ENCODE results near the gene TFRC. TPM values are rescaled to one million over a fixed set of nuclear protein-coding genes. Genes with fewer than 3 reads are reported as not detected.
"Not testable (repeated sequence)": the region's sequence is repeated elsewhere in the genome, so short reads cannot be mapped to it uniquely, and the experiment has no call there.

The TFRC gene
- total and polyA plus RNA-seq, 11 donors: 15.7 to 232 (median 103) TPM

GRCh38 chr3:196079682-196080081 lies 2.2 kb downstream of the TFRC start:
- TF ChIP-seq, protein P1, sequence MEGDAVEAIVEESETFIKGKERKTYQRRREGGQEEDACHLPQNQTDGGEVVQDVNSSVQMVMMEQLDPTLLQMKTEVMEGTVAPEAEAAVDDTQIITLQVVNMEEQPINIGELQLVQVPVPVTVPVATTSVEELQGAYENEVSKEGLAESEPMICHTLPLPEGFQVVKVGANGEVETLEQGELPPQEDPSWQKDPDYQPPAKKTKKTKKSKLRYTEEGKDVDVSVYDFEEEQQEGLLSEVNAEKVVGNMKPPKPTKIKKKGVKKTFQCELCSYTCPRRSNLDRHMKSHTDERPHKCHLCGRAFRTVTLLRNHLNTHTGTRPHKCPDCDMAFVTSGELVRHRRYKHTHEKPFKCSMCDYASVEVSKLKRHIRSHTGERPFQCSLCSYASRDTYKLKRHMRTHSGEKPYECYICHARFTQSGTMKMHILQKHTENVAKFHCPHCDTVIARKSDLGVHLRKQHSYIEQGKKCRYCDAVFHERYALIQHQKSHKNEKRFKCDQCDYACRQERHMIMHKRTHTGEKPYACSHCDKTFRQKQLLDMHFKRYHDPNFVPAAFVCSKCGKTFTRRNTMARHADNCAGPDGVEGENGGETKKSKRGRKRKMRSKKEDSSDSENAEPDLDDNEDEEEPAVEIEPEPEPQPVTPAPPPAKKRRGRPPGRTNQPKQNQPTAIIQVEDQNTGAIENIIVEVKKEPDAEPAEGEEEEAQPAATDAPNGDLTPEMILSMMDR (IDR thresholded peaks at IDR 0.05): no peak
- no peak for TF ChIP-seq POLR2A (IDR thresholded peaks at IDR 0.05)
- ATAC-seq (no peak), DNase-seq (no peak)
- Histone ChIP-seq H3K27ac (peak overlapping the region in 1 of 12 donors; percentile 98), H3K36me3 (peaks cover 0 to 26% (median 22%) of the 10 kb centered on the region in 9 donors), H3K9me3 (no peaks in the 10 kb centered on the region), H3K4me1 (peaks cover 2 to 37% (median 21%) of the 10 kb centered on the region in 12 donors), H3K27me3 (no peaks in the 10 kb centered on the region), H3K4me3 (peak overlapping the region in 3 of 12 donors; percentile 2 to 90 (median 87))
- intact Hi-C loops (cut with DNase I): loop anchor here in 1 of 10 donors (2.0 to 5.0 kb wide), 2 partner anchors 115 to 438 kb away; partner anchors contain the start of gene SMCO1
- 67 to 77% (median 75%) methylated on average over 3 of the region's 3 CpGs for WGBS, 4 donors

DNA sequence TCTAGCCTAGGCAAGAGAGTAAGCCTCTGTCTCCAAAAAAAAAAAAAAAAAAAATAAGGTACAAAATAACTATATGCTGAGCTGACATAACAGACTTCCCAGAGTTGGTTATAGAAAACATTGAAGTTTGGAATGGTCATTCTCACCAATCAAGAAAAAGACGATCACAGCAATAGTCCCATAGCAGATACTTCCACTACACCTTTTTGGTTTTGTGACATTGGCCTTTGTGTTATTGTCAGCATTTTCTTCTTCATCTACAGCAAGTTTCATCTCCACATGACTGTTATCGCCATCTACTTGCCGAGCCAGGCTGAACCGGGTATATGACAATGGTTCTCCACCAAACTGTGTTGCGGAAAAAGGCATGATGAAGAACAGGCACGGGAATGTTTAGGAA lies 6.9 kb downstream of the TFRC start:
- WGBS, 4 donors: 81 to 86% (median 85%) methylated on average over 6 of the region's 6 CpGs
- no peak overlapping the region for H3K4me3 ChIP-seq
- no peaks in the 10 kb centered on the region for H3K27me3 ChIP-seq
- intact Hi-C loops (cut with DNase I): loop anchor here in 2 of 10 donors (2.0 to 5.0 kb wide), 2 partner anchors 122 to 442 kb away; partner anchors contain the start of gene SMCO1 (in 1 of the 2)
- H3K36me3 ChIP-seq: peaks cover 0 to 73% (median 67%) of the 10 kb centered on the region in 9 donors
- H3K27ac ChIP-seq: no peak overlapping the region
- peaks cover 0 to 29% (median 10%) of the 10 kb centered on the region in 12 donors for H3K4me1 ChIP-seq
- H3K9me3 ChIP-seq: no peaks in the 10 kb centered on the region
- TF ChIP-seq, protein P1 (IDR thresholded peaks at IDR 0.05): no peak
- no peak for TF ChIP-seq POLR2A (IDR thresholded peaks at IDR 0.05)
- DNase-seq: no peak
- no peak for ATAC-seq

GRCh38 chr3:196073255-196073753 lies 8.6 kb downstream of the TFRC start:
- no peak overlapping the region for H3K27ac ChIP-seq
- no peaks in the 10 kb centered on the region for H3K9me3 ChIP-seq
- DNase-seq (peak in 3 of 5 donors; percentile 47 to 60 (median 49)), ATAC-seq (peak; percentile 80 to 94 (median 90))
- TF ChIP-seq, protein P1 (IDR thresholded peaks at IDR 0.05): peak; percentile 48 to 77 (median 75)
- no peak for TF ChIP-seq POLR2A (IDR thresholded peaks at IDR 0.05)
- H3K36me3 ChIP-seq: peaks cover 0 to 90% (median 84%) of the 10 kb centered on the region in 9 donors
- H3K4me3 ChIP-seq: no peak overlapping the region
- intact Hi-C loops (cut with DNase I): loop anchor here in 8 of 10 donors (1.0 to 5.0 kb wide), 5 partner anchors 121 to 444 kb away; partner anchors contain the start of gene SMCO1 (in 3 of the 8)
- H3K4me1 ChIP-seq: peaks cover 0 to 23% (median 0%) of the 10 kb centered on the region in 12 donors
- 23 to 31% (median 27%) methylated on average over 6 of the region's 6 CpGs for WGBS, 4 donors
- no peaks in the 10 kb centered on the region for H3K27me3 ChIP-seq

- Histone ChIP-seq H3K27me3 (no peaks in the 10 kb centered on the region), H3K27ac (no peak overlapping the region), H3K4me1 (peaks cover 0 to 23% (median 0%) of the 10 kb centered on the region in 12 donors), H3K36me3 (peaks cover 0 to 100% (median 94%) of the 10 kb centered on the region in 9 donors), H3K4me3 (no peak overlapping the region), H3K9me3 (no peaks in the 10 kb centered on the region)
- DNase-seq (no peak), ATAC-seq (no peak)
- intact Hi-C loops (cut with DNase I): loop anchor here in 7 of 10 donors (2.0 to 5.0 kb wide), 4 partner anchors 122 to 445 kb away; partner anchors contain the start of gene SMCO1 (in 3 of the 7)
- TF ChIP-seq POLR2A (IDR thresholded peaks at IDR 0.05): no peak
- TF ChIP-seq, protein P1 (IDR thresholded peaks at IDR 0.05): no peak
- WGBS, 4 donors: 92 to 98% (median 96%) methylated on average over 1 of the region's 1 CpG
Observed at GRCh38 chr3:196072313-196072712, 9.6 kb downstream of the TFRC start.

DNA sequence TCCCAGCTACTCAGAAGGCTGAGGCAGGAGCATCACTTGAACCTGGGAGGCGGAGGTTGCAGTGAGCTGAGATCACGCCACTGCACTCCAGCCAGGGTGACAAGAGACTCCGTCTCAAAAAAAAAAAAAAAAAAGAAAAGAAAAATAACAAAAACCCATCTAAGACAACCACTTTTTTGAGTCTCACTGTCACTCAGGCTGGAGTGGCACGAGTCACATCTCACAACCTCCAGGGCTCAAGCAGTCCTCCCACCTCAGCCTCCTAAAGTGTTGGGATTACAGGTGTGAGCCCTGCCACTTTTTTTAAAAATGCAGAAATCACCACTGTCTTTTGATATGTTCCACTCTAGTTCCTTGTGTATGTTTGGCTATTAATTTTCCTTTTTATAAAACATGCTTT lies 13.1 kb downstream of the TFRC start:
- not testable (repeated sequence) for DNase-seq, H3K27me3 ChIP-seq, ATAC-seq, H3K9me3 ChIP-seq, H3K4me3 ChIP-seq
- Histone ChIP-seq H3K36me3 (peaks cover 0 to 100% (median 97%) of the 10 kb centered on the region in 9 donors), H3K27ac (peak overlapping the region in 1 of 12 donors; percentile 23), H3K4me1 (peaks cover 0 to 20% (median 0%) of the 10 kb centered on the region in 12 donors)
- intact Hi-C loops (cut with DNase I): loop anchor here in 1 of 10 donors (10.0 kb wide), 1 partner anchor 446 kb away; the partner anchor contains the start of gene SMCO1
- WGBS, 4 donors: 89 to 99% (median 94%) methylated on average over 4 of the region's 4 CpGs

Data from heart left ventricle (tissue), 16 donors.